ENCODE data around the gene PNMT.

Gene PNMT, protein sequence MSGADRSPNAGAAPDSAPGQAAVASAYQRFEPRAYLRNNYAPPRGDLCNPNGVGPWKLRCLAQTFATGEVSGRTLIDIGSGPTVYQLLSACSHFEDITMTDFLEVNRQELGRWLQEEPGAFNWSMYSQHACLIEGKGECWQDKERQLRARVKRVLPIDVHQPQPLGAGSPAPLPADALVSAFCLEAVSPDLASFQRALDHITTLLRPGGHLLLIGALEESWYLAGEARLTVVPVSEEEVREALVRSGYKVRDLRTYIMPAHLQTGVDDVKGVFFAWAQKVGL

DNA sequence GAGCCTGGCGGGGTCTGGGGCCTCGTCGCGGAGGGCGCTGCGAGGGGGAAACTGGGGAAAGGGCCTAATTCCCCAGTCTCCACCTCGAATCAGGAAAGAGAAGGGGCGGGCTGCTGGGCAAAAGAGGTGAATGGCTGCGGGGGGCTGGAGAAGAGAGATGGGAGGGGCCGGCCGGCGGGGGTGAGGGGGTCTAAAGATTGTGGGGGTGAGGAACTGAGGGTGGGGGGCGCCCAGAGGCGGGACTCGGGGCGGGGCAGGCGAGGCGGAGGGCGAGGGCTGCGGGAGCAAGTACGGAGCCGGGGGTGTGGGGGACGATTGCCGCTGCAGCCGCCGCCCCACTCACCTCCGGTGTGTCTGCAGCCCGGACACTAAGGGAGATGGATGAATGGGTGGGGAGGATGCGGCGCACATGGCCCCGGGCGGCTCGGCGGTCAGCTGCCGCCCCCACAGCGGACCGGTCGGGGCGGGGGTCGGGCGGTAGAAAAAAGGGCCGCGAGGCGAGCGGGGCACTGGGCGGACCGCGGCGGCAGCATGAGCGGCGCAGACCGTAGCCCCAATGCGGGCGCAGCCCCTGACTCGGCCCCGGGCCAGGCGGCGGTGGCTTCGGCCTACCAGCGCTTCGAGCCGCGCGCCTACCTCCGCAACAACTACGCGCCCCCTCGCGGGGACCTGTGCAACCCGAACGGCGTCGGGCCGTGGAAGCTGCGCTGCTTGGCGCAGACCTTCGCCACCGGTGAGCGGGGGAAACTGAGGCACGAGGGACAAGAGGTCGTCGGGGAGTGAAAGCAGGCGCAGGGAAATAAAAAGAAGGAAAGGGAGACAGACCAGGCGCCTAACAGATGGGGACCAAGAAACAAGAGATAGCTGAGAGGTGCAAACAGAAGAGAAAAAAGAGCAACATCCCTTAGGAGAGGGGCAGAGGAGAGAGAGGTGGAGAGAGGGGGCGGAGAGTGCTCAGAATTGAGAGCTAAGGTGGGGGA, at the start of gene PNMT:
PNMT (plus strand) TSS at position 509 of the 980 bp plus-strand sequence; CDS start at position 532, 23 bp downstream.
- DNase-seq: peak in 28 of 51 donors; percentile 11 to 64 (median 39)

DNA sequence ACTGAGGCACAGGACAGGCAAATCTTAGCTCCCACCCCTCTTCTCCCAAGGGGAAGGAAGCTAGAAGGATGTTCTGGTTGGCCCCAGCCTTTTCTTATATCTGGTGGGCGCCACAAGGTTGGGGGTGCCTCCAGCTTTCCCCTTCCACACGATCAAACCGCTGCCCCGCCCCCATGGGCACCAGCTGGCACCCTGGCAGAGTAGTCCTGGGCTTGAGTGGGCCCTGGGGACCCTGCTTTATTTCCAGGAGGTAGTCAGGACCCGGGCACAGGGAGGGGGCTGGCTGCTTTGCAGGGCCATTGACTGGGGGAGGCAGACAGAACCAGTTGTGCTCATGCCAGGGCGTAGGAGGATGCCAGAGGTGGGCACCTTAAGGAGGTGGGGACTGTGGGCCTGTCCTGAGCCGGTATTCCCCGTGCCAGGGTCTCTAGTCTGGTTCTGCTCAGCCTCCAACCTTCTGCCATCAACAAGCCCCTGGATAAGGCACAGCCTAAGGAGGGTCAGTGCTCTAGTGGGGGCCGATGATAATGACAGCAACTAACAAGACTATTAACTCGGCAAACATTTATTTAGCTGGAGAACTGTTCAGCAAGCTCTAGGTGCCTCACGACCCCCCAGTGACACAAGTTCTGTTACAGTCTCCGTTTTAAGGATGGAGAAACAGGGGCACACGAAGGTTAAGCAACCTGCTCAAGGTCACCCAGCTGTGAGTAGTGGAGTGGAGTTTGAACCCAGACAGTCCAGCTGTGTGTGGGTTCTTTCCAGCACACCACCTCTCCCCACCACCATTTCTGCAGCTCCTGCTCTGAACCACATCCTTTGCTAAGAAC, 49.1 kb upstream of the PNMT start:
- DNase-seq: no peak

DNA sequence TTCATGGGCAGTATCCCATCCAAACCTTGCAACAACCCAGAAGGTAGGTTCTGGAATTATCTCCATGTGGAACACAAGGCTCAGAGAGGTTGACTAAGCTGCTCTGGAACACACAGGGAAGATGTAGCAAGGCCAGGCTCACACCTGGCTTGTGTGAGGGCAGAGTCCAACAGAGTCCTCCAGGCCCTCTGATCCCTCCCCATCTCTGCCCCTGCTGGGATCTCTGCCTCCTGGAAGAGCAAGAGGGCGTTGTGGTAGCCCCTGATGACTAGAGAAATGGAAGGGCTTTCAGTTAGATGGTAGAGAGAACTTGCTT, 48.5 kb upstream of the PNMT start:
- no peak for DNase-seq

DNA sequence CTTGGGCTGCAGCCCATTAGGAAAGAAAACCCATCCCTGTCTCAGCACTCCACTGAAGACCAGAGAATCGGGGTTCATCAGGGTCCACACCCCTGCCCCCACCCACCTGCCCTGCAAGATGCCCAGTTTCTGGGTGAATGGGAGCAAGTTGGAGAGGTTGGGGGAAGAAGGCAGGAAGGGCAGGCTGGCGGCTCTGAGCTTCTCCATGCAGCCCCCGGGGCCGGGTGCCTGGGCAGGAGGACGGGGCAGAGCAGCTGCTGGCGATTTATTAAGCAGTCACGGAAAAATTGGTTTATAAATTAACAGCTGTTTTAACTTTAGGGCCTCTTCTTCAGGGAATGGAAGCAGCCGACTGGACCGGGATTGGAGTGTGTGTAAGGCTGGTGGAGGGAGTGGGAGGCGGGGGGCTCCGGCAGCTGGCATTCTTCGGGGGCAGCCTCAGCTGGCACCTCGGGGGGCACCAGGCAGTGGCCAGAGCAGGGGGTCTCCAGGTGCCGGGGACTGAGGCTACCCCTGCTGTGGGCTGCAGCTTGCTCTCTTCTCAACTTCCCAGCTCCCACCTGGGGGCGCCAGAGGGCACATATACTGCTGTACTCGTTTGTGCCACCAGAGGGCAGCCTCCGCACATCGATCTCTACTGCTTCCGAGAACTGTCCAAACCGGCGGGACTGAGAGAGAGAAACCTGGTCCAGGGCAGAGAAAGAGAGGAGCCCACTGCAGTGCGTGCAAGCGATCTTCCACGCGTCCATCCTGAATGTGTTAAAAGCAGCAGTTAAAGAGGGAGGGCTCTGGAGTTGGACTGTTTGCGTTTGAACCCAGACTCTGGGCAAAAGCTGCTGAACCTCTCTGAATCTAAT, 46.5 kb upstream of the PNMT start:
- DNase-seq: peak; percentile 39 to 97 (median 78)

DNA sequence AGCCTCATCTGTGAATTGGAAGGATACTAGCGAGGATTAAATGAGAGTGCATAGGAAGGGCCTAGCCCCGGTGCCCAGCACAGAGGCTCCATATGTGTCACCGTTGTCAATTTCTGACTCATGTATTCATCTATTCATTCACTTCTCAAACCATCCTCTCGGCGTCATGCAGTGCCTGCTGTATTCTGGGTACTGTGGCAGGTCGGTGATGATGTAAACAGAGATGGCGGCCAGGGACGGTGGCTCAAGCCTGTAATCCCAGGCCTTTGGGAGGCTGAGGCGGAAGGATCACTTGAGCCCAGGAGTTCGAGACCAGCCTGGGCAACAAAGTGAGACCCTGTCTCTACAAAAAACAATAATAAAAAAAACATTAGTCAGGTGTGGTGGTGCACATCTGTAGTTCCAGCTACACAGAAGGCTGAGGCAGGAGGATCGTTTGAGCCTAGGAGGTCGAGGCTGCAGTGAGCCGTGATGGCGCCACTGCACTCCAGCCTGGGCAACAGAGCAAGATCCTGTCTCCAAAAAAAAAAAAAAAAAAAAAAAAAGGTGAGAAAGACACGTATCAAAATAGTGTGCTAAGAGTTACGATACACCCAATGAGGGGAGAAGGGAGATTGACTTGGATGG, 45.8 kb upstream of the PNMT start:
- DNase-seq: peak in 1 of 51 donors; percentile 75

DNA sequence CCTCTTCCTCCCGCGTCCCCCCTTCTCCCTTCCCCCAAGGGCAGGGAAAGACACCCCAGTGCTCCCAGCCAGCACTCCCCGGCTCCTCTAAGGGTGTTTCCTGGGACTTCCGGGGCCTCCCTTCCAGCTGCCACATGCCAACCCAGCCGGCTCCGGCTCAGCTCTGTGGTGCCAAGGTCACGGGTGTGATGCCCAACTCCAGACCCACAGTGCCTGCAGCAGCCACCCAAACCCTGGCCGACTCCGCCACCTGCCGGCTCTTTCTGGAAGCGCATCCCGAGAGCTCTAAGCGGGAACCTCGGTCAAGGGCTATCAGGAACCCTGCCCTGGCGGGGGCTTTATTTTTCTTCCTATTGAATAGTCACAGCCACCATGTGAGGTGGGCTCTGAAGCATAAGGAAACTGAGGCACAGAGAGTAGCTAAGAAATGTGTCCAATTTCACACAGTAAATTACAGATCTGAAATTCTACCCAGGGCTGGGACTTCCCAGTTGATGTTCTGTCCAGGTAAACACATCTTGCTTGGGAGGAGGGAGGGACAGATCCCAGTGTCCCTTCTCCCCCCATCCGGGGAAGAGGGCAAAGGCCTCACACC, 44.8 kb upstream of the PNMT start:
- DNase-seq: peak; percentile 33 to 89 (median 74)

DNA sequence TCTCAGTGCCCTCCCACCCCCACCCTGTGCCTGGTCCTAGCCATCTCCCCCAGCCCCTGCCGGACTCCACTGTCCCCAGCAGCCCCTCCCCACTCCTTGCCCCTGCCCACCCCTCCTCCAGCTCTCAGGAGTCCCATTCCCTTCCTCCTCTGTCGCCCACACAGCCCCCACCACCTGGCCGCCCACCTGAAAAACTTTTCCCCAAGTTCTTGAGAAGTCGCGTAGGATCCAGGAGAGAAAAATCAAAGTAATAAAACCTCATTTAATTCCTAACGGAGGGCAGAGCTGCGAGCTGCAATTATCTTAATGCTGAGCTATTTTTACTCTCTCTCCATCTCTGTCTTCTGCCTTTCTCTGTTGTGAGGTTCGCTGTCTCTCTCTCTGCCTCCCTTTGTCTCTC, 43.9 kb upstream of the PNMT start:
- peak in 1 of 51 donors; percentile 29 for DNase-seq

DNA sequence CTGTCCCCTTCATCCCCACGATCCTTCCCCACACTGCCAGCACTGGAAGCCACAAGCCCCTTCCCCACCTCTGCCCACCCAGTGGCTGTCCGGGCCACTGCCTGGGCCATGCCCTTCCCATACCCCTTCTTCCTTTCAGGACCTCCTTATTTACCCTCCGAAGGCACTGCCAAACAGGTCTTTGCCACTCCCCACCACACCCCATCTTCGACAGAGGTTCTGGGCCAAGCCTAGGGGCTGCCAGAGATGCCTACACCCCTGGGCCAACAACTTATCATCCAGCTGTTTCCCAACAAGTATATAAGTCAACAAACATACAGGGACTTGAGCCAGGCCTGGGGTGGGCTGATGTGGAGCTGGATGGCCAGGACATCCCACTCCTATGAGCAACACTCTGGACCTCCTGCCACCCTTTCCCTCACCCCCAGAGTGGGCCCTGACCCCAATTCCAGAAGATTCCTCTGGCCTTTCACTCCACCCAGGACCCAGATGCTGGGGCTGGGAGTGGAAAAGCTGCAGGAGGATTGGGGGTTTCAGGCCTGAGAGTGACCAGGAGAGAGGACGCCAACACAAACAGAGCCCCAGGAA, 43.0 kb upstream of the PNMT start:
- DNase-seq: no peak

DNA sequence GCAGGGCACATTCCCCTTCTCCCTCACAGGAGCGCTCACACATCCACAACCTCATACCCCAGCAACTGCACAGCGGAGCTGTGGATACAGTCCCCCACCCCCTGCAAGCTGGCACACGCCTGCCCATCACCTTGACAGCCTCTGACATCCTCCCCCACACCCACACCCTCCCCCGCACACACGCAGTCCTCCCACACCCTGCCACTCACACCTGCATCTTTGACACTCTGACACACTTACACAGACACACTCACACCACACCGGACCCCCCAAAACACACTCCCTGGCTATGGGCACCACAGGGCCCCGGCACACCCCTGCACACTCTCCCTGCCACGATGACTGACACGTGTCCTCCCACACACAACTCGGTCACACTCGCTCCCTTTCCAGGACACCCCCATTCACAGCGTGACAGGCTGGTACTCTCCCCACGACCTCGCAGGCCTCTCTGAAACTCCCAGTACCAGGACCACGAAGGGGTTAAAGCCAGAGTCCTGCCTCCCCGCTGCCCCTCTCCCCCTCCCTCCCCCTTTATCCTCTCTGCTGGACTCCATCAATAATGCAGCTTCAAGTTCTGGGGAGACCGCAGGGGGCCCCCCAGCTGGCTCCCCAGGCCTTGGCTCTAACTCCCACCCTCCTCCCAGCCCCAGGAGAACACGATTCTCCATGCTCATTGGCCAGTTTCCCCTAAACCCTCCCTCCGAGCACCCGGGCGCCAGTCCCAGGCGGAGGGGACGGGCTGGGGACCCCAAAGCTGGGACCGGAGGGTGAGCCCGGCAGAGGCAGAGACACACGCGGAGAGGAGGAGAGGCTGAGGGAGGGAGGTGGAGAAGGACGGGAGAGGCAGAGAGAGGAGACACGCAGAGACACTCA, 41.8 kb upstream of the PNMT start, which contains the start of gene PPP1R1B:
PPP1R1B (plus strand) TSS at position 782 of the 876 bp plus-strand sequence. CDS start 441 bp downstream, outside the sequence.
- DNase-seq: peak in 21 of 51 donors; percentile 8 to 57 (median 31)

DNA sequence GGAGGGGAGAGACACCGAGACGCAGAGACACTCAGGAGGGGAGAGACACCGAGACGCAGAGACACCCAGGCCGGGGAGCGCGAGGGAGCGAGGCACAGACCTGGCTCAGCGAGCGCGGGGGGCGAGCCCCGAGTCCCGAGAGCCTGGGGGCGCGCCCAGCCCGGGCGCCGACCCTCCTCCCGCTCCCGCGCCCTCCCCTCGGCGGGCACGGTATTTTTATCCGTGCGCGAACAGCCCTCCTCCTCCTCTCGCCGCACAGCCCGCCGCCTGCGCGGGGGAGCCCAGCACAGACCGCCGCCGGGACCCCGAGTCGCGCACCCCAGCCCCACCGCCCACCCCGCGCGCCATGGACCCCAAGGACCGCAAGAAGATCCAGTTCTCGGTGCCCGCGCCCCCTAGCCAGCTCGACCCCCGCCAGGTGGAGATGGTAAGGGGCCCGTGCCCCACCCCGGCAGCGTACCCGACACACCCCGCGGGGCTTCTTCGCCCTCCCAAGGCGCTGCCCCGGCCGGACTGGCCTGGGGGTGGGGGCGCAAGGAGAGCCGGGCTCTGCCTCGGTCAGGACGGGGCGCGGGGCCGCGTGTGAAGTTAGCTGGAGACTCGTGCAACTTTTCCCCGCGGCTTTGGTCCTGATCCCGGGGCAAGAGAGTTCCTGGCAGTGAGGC, 41.1 kb upstream of the PNMT start:
- DNase-seq: no peak

DNA sequence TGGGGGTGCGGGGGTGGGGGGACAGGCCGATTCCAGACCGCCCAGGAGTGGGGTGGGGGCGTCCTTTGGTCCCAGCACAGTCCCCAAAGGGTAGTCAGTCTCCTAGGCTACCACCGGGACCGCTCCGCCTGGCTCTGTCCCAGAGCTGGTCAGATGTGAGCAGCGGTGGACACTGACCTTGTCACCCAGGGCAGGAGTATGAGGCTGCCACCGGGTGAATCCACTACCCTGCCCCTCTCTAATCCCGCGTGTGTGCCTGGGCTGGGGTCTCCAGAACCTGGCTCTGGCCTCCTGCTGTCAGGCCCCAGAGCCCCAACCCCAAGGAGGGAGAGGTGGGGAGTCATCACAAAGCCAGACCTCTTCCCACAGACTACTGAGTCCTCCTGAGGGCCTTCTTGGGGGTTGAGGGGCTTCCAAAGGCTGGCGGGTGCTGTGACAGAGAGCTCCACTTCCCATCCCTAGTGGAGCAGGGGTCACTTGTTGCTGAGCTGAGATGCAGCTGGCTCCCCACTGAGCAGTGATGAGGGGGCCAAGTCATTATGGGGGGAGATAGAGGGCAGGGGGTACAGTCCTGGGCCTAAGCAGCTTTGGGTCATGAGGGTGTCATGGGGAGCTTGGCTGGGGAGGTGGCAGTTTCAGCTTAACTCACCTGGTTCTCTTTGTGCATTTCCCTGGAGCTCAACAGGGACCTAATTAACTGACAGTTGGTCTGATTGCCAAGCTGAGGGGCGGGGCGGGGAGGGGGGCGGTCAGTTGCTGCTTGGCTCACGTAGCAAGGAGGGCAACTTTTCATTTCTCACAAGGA, 40.3 kb upstream of the PNMT start:
- peak in 2 of 51 donors; percentile 6 to 30 for DNase-seq

DNA sequence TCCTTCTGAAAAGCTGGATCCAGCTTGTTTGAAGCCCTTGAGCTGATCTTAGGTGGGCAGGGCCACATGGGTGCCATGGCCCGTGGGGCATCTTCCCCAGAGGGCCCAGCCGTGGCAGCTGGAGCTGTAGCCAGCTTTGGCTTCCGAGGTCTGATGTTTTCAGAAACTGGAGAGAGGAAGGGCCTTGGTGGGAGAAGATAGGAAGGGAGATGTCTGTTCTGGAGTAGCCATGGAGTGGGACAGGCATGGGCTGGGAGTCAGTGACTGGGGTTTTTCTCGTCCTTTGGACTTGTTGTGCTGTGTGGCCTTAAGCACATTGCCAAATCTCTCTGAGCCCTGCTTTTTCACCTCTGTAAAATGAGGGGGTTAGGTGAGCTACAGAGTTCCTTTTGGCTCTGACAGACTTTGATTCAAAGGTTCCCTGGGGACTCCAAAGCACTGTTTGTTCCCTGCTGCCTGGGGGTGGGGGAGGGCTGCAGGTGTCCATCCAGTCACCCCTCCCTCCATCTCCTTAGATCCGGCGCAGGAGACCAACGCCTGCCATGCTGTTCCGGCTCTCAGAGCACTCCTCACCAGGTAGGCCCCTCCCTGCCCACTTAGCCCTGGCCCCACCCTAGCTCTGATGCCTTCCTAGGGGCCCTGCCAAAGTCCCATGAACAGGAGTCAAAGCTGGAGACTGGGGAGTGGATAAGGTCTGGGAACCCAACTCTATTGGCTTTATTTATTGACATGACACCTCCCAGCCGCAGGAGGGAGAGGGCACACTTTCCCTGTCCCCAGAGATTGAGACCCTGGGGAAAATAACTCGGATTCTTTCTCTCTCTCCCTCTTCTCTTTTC, 39.4 kb upstream of the PNMT start:
- no peak for DNase-seq

DNA sequence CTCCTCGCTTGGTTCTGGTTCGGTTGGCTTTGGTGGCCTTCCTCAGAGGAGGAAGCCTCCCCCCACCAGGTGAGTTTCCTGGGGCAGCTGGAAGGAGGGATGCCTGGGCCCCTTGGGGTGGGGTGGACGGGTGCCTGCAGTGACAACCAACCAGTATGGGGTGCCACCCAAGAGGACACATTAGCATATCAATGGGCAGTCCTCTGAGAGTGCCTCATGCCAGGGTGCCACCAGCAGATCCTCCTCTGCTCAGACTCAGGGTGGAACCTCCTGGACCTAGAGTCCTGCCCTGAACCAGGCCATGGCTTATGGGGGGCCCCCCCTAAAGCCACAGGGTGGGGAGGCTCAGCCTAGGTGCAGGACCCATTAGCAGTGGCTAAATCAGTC, 38.8 kb upstream of the PNMT start:
- DNase-seq: no peak

DNA sequence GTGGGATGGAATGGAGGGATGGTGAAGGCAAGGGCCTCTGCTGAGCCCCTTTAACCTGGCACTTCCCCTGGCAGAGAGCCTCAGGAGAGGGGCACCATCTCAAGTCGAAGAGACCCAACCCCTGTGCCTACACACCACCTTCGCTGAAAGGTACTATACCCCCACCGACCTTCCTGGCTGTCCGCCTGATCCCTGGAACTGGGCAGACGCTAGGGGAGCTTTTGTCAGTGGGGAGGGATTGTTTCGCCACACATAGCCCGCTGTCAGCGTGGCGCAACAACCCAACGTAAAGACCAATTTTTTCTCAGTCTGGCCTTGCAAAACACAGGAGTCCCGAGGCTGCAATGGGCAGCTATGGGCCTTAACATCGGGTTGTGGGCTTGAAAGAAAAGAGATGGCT, 38.4 kb upstream of the PNMT start:
- DNase-seq: no peak

DNA sequence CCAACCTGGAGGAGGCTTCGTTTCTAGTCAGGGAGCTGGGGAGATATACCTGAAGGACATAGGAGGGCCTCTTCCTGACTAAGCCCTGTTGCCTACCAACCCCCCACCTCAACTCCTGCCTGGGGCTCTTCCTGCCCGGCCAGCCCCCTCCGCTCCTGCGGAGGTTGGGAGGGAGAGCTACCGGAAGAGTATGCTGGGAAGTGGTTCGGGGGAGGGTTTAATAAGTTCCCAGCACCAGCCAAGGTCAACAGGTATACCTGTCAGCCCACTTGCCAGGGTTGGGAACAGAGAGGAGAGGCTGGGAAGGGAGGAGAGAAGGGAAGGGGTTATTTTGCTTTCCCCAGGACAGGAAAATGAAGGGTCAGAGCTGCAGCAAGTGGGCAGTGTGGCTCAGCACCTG, 36.9 kb upstream of the PNMT start:
- no peak for DNase-seq

Data from hypothalamus (tissue), 51 donors.